CD4-positive, alpha-beta T cell (primary cell): ENCODE results near the gene VPS45. TPM values are rescaled to one million over a fixed set of nuclear protein-coding genes. Genes with fewer than 3 reads are reported as not detected.

ENCODE experiments used
- ATAC-seq: fragments of 200-7000 bp; cut with Tn5 transposase; one replicate; pipeline ENCODE4 v1.10.0; 2022; ENCODE audit warnings: mild to moderate bottlenecking; ENCODE audit not compliant: poor library complexity
- CTCF ChIA-PET: fragments of 350-600 bp; sonication (Branson Sonifier 250); formaldehyde crosslinking; loops from one replicate; lab custom pipeline; 2021; ENCODE audit warnings: antibody characterized with exemption, inconsistent platforms; lab: Charles Lee
- POLR2A ChIA-PET: fragments of 350-600 bp; sonication (Branson Sonifier 250); formaldehyde crosslinking; loops from one replicate; lab custom pipeline; 2021; ENCODE audit warnings: antibody characterized with exemption, inconsistent platforms; lab: Charles Lee
- DNase-seq, 14 experiments: peaks; one replicate each; pipeline ENCODE4 v3.0.0-alpha.2; 2013 to 2020; ENCODE audit warnings: mixed read lengths in 2 of 14
- H3K27ac ChIP-seq, 2 donors: one replicate each; pipeline versions ENCODE4 v1.5.1 to v1.7.0; 2013; ENCODE audit warnings: low read length in 2 of 2, low read depth in 1 of 2, mild to moderate bottlenecking in 1 of 2
- H3K27me3 ChIP-seq, 2 experiments: 1 replicate in 1 of 2; 2 replicates in 1 of 2; pipeline versions ENCODE4 v1.6.1 to v1.7.0; 2013; ENCODE audit warnings: low read length in 2 of 2, control low read depth in 1 of 2, mild to moderate bottlenecking in 1 of 2, moderate library complexity in 1 of 2; ENCODE audit not compliant: insufficient read depth in 2 of 2, control insufficient read depth in 1 of 2
- H3K36me3 ChIP-seq: one replicate; pipeline ENCODE4 v1.6.1; 2013; ENCODE audit warnings: low read length, control low read depth; ENCODE audit not compliant: insufficient read depth
- H3K4me1 ChIP-seq: one replicate; pipeline ENCODE4 v1.6.1; 2013; ENCODE audit warnings: low read length, control low read depth; ENCODE audit not compliant: insufficient read depth
- H3K4me3 ChIP-seq: one replicate; pipeline ENCODE4 v1.5.1; 2013; ENCODE audit warnings: mild to moderate bottlenecking, low read length, moderate library complexity
- H3K9me3 ChIP-seq, 2 experiments: 1 replicate in 1 of 2; 2 replicates in 1 of 2; pipeline versions ENCODE4 v1.6.1 to v1.7.0; 2013; ENCODE audit warnings: low read length in 2 of 2, mild to moderate bottlenecking in 2 of 2, control low read depth in 1 of 2, moderate library complexity in 1 of 2; ENCODE audit not compliant: control insufficient read depth in 1 of 2, insufficient read depth in 1 of 2
- H3K27ac Mint-ChIP-seq: one replicate; pipeline ENCODE4 v1.8.0; 2020; ENCODE audit warnings: mixed read lengths
- H3K27me3 Mint-ChIP-seq: one replicate; pipeline ENCODE4 v1.8.0; 2021; ENCODE audit warnings: mixed read lengths
- H3K36me3 Mint-ChIP-seq: one replicate; pipeline ENCODE4 v1.8.0; 2021; ENCODE audit warnings: low read depth, mixed read lengths
- H3K4me1 Mint-ChIP-seq: one replicate; pipeline ENCODE4 v1.8.0; 2021; ENCODE audit warnings: low read depth, mixed read lengths
- H3K4me3 Mint-ChIP-seq: one replicate; pipeline ENCODE4 v1.8.0; 2020; ENCODE audit warnings: mild to moderate bottlenecking, mixed read lengths
- H3K9me3 Mint-ChIP-seq: one replicate; pipeline ENCODE4 v1.8.0; 2020; ENCODE audit warnings: mixed read lengths
- CTCF ChIP-seq: fragments of 200-600 bp; IDR thresholded peaks from one replicate; pipeline ENCODE4 v1.8.0; 2022; ENCODE audit warnings: antibody characterized with exemption, mild to moderate bottlenecking
- intact Hi-C, 2 experiments: fragments of 100-400 bp; cut with DNase I in 1 of 2; cut with micrococcal nuclease in 1 of 2; formaldehyde crosslinking; loops; one replicate each; pipeline versions ENCODE4 v1.15.1 to v1.9.0; 2023 to 2025; cut with DNase I, micrococcal nuclease
- total RNA-seq, 174 experiments: library from RNA in 2 of 174; stranded (reverse) in 2 of 174; gene quantifications; one replicate each; pipeline ENCODE4 v1.2.3 and lab custom pipeline; 2021 to 2026

The VPS45 gene
- total RNA-seq, 2 experiments from 2014 or later, result 9.6 to 10.7 TPM

- CTCF ChIA-PET, result no interaction called here
- ATAC-seq, result no peak
- peaks cover 18% of the 10 kb centered on the region for H3K36me3 ChIP-seq
These were observed 22.4 kb downstream of the VPS45 start for GRCh38 chr1:150089846-150090520.

GRCh38 chr1:150092180-150092791 is 24.7 kb downstream of the VPS45 start:
- ATAC-seq, result no peak
- Mint-ChIP-seq H3K27me3 (no peaks in the 10 kb centered on the region), H3K36me3 (peaks cover 45% of the 10 kb centered on the region), H3K27ac (peak overlapping the region; percentile 65), H3K4me1 (peaks cover 26% of the 10 kb centered on the region), H3K9me3 (no peaks in the 10 kb centered on the region), H3K4me3 (no peak overlapping the region)
- intact Hi-C loops, result no loop called here
- CTCF ChIA-PET, result interaction anchor here (1.3 kb wide), 1 partner anchor 11 kb away, joined by 4 read pairs; no protein-coding TSS in a partner anchor
- Histone ChIP-seq H3K36me3 (peaks cover 14% of the 10 kb centered on the region), H3K9me3 (no peaks in the 10 kb centered on the region), H3K4me3 (peak overlapping the region; percentile 1), H3K27ac (peak overlapping the region in 1 of 2 donors; percentile 52), H3K4me1 (peaks cover 15% of the 10 kb centered on the region), H3K27me3 (no peaks in the 10 kb centered on the region)
- DNase-seq, result peak in 1 of 14 experiments; percentile 49
- TF ChIP-seq CTCF, result no peak
- POLR2A ChIA-PET, result interaction anchor here (0.6 to 1.3 kb wide), 3 partner anchors 17 to 194 kb away, joined by 3 read pairs; partner anchors contain the start of gene PLEKHO1

More at GRCh38 chr1:150089846-150090520, 22.4 kb downstream of the VPS45 start:
- DNase-seq, result no peak
- H3K9me3 Mint-ChIP-seq, result no peaks in the 10 kb centered on the region
- peaks cover 24% of the 10 kb centered on the region for H3K4me1 Mint-ChIP-seq
- Histone ChIP-seq H3K27me3 (no peaks in the 10 kb centered on the region), H3K9me3 (no peaks in the 10 kb centered on the region), H3K4me3 (no peak overlapping the region), H3K4me1 (peaks cover 10% of the 10 kb centered on the region), H3K27ac (no peak overlapping the region)
- no peak overlapping the region for H3K4me3 Mint-ChIP-seq
- POLR2A ChIA-PET, result no interaction called here
- intact Hi-C loops, result no loop called here
- no peak overlapping the region for H3K27ac Mint-ChIP-seq
- peaks cover 61% of the 10 kb centered on the region for H3K36me3 Mint-ChIP-seq
- no peaks in the 10 kb centered on the region for H3K27me3 Mint-ChIP-seq
- no peak for TF ChIP-seq CTCF

- intact Hi-C loops, result no loop called here
These were observed 26.2 kb downstream of the VPS45 start for GRCh38 chr1:150093805-150094204.

More at GRCh38 chr1:150093805-150094204, 26.2 kb downstream of the VPS45 start:
- Histone ChIP-seq H3K36me3 (peaks cover 7% of the 10 kb centered on the region), H3K27ac (no peak overlapping the region), H3K9me3 (no peaks in the 10 kb centered on the region), H3K4me1 (peaks cover 15% of the 10 kb centered on the region), H3K4me3 (no peak overlapping the region), H3K27me3 (no peaks in the 10 kb centered on the region)
- Mint-ChIP-seq H3K27ac (peak overlapping the region; percentile 32), H3K9me3 (no peaks in the 10 kb centered on the region), H3K4me3 (no peak overlapping the region), H3K27me3 (no peaks in the 10 kb centered on the region), H3K4me1 (peaks cover 34% of the 10 kb centered on the region), H3K36me3 (peaks cover 33% of the 10 kb centered on the region)
- ChIA-PET CTCF (no interaction called here), POLR2A (interaction anchor here (0.5 kb wide), 1 partner anchor 135 kb away, joined by 3 read pairs; no protein-coding TSS in a partner anchor)
- no peak for ATAC-seq
- no peak for DNase-seq
- TF ChIP-seq CTCF, result no peak
